Panc1 (cell line): ENCODE data around the gene C11orf58. TPM values are rescaled to one million over a fixed set of nuclear protein-coding genes. Genes with fewer than 3 reads are reported as not detected.

Experiments
- ATAC-seq: fragments of 200-7000 bp; cut with Tn5 transposase; 2 replicates; pipeline ENCODE4 v1.9.1; 2020; ENCODE audit warnings: mild to moderate bottlenecking, moderate library complexity
- BruUV-seq: library from RNA; stranded (reverse); fragments of 400-500 nt; replicated peaks from 2 replicates; lab custom pipeline; 2021; lab: Mats Ljungman, UMichigan
- CTCF ChIA-PET: fragments of 300-600 bp; sonication (Branson Sonifier 250); formaldehyde crosslinking; loops from one replicate; lab custom pipeline; 2022; ENCODE audit warnings: antibody characterized with exemption; lab: Charles Lee
- POLR2A ChIA-PET: fragments of 300-600 bp; sonication (Branson Sonifier 250); formaldehyde crosslinking; loops from one replicate; lab custom pipeline; 2022; ENCODE audit warnings: antibody characterized with exemption; lab: Charles Lee
- DNase-seq: peaks from one replicate; pipeline ENCODE4 v3.0.0-alpha.2; 2010; ENCODE audit warnings: low read depth, low spot score
- H3K27ac ChIP-seq: 2 replicates; pipeline ENCODE4 v1.5.1; 2011; ENCODE audit warnings: mild to moderate bottlenecking, low read length, inconsistent platforms
- H3K27me3 ChIP-seq: fragments of 200-500 bp; sonication (Bioruptor generic); 2 replicates; pipeline ENCODE4 v1.6.0; 2014; ENCODE audit warnings: low read length, inconsistent platforms; ENCODE audit not compliant: control insufficient read depth, insufficient read depth
- H3K36me3 ChIP-seq: fragments of 200-500 bp; sonication (Bioruptor generic); 2 replicates; pipeline ENCODE4 v1.5.1; 2014; ENCODE audit warnings: inconsistent platforms, mild to moderate bottlenecking, low read length, moderate library complexity; ENCODE audit not compliant: control insufficient read depth, insufficient read depth
- H3K4me1 ChIP-seq: 2 replicates; pipeline ENCODE4 v1.5.1; 2011; ENCODE audit warnings: inconsistent platforms, mild to moderate bottlenecking, low read length, moderate library complexity; ENCODE audit not compliant: control insufficient read depth, insufficient read depth
- H3K4me3 ChIP-seq, 2 experiments: 2 replicates each; pipeline ENCODE4 v1.5.1; 2011 to 2012; ENCODE audit warnings: low read depth in 2 of 2, low read length in 2 of 2, mild to moderate bottlenecking in 2 of 2, inconsistent platforms in 1 of 2, moderate library complexity in 1 of 2
- H3K9me3 ChIP-seq: fragments of 200-500 bp; sonication (Bioruptor generic); 2 replicates; pipeline ENCODE4 v1.5.1; 2014; ENCODE audit warnings: low read depth, mild to moderate bottlenecking, inconsistent platforms, low read length, moderate library complexity; ENCODE audit not compliant: control insufficient read depth, insufficient read depth
- CTCF ChIP-seq: fragments of 450-650 bp; IDR thresholded peaks from 2 replicates; pipeline ENCODE4 v1.5.1; 2017; ENCODE audit warnings: mild to moderate bottlenecking
- POLR2AphosphoS5 ChIP-seq: IDR thresholded peaks from 2 replicates; pipeline ENCODE4 v1.6.1; 2012; ENCODE audit warnings: mild to moderate bottlenecking, low read depth, low read length, moderate library complexity
- REST ChIP-seq, 2 experiments: IDR thresholded peaks; 2 replicates each; pipeline ENCODE4 v1.6.1; 2011 to 2012; ENCODE audit warnings: low read depth in 2 of 2, control low read depth in 1 of 2, low read length in 1 of 2, mild to moderate bottlenecking in 1 of 2, moderate library complexity in 1 of 2; ENCODE audit not compliant: insufficient read depth in 1 of 2
- SIN3A ChIP-seq: IDR thresholded peaks from 2 replicates; pipeline ENCODE4 v1.6.1; 2012; ENCODE audit warnings: low read depth, mild to moderate bottlenecking, low read length, moderate library complexity, borderline replicate concordance; ENCODE audit not compliant: insufficient read depth
- TCF7L2 ChIP-seq: IDR thresholded peaks from 2 replicates; pipeline ENCODE4 v1.6.1; 2011; ENCODE audit warnings: mild to moderate bottlenecking, low read depth, low read length, inconsistent platforms
- in situ Hi-C: cut with HindIII; loops from 2 replicates; pipeline ENCODE4 v1.10.0; 2016; ENCODE audit warnings: low sequenced_read_pairs, low pct_unique_long_range_greater_than_20kb
- intact Hi-C: fragments of 100-400 bp; cut with micrococcal nuclease; formaldehyde crosslinking; loops from one replicate; pipeline ENCODE4 v1.10.0; 2022; ENCODE audit not compliant: unreplicated experiment
- total RNA-seq: library from RNA; stranded (reverse); gene quantifications from one replicate; pipeline ENCODE4 v1.2.1, GENCODE V29; 2021; ENCODE audit not compliant: unreplicated experiment

Gene C11orf58
- total RNA-seq, 1 experiment from 2014 or later, result 97.6 TPM

DNA sequence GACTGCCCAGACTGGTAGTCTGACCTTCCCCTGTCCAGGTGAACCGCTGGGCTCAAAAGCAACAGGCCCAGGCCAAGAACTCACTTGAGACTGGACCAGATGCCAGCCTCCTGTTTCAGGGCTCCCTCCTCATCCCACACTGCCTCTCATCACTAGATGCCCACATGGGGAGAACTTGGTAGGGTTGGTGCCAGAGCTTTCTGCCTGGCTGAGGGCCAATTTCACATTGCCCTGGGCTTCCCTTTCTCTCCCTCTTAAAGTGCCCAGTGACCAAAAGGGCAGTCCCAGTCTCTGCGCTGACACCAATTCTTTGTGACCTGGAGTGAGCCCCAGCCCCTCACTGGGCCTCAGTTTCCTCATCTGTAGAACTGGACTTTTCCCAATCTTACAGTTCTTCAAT is 41.7 kb downstream of the C11orf58 start:
- DNase-seq (no peak), ATAC-seq (no peak)
- H3K27me3 ChIP-seq, result no peaks in the 10 kb centered on the region
- CTCF ChIA-PET, result no interaction called here
- H3K27ac ChIP-seq, result no peak overlapping the region
- H3K36me3 ChIP-seq, result no peaks in the 10 kb centered on the region
- intact Hi-C loops, result loop anchor here (10.0 kb wide), 1 partner anchor 285 kb away; no protein-coding TSS in a partner anchor
- POLR2A ChIA-PET, result no interaction called here
- TF ChIP-seq CTCF, result no peak
- TF ChIP-seq SIN3A, result no peak
- TF ChIP-seq TCF7L2, result no peak
- no peak for TF ChIP-seq REST (IDR thresholded peaks at IDR 0.05; ENCODE audit: insufficient read depth in 1 of 2, low read depth in 2 of 2, low read length in 1 of 2)
- BruUV-seq, result no TSS peak
- H3K4me1 ChIP-seq, result no peaks in the 10 kb centered on the region
- H3K9me3 ChIP-seq, result no peaks in the 10 kb centered on the region
- in situ Hi-C loops, result no loop called here
- no peak overlapping the region for H3K4me3 ChIP-seq

DNA sequence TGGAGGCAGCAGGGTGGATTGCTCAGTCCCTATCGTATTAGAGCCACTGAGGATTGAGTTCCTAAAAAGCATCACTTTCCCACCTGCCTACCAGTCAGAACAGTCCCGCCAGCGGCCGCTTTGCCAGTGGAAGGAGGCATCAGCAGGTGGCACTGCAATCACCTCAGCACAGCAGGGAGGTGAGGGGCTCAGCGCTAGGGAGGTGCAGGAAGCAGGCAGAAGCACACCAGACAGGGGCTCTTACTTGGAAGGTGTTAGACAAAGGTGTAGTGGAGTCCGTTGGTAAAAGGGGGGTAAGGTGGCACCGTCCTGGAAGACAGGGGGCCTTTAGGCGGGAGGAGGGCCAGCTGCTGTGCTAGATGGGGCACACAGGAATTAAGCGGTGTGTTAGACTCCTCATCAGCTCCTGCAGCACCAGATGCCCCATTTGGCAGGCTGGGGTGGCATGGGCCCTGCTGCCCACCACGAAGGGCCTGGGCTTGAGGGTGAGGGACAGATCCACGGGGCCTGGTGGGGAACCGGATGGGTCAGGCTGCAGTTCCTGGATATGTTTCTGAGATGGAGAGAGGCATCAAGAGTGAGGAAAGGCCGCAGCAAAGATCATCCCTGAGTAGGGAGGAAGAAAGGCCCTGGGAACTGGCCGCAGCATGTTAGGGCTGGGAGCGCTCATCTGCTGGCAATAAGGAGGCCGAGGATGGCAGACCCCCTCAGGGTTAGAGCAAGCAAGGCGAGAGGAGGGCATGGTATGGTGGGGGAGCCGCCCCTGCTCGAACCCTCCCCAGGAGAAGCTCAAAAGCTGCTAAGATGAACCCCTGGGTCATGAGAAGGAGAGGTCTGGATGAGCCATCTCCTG is 42.5 kb downstream of the C11orf58 start:
- in situ Hi-C loops, result no loop called here
- ChIA-PET CTCF (no interaction called here), POLR2A (interaction anchor here (0.5 kb wide), 1 partner anchor 26 kb away, joined by 4 read pairs; no protein-coding TSS in a partner anchor)
- intact Hi-C loops, result loop anchor here (10.0 kb wide), 1 partner anchor 284 kb away; no protein-coding TSS in a partner anchor
- no peak for ATAC-seq
- Histone ChIP-seq H3K27ac (no peak overlapping the region), H3K4me1 (no peaks in the 10 kb centered on the region), H3K9me3 (no peaks in the 10 kb centered on the region), H3K27me3 (no peaks in the 10 kb centered on the region), H3K4me3 (no peak overlapping the region), H3K36me3 (no peaks in the 10 kb centered on the region)
- no peak for DNase-seq
- TF ChIP-seq TCF7L2 (no peak), SIN3A (no peak), REST (IDR thresholded peaks at IDR 0.05; ENCODE audit: insufficient read depth in 1 of 2, low read depth in 2 of 2, low read length in 1 of 2) (no peak), POLR2AphosphoS5 (no peak)
- no TSS peak for BruUV-seq
